PC-9 (cell line): ENCODE data around the gene R3HDM1. TPM values are rescaled to one million over a fixed set of nuclear protein-coding genes. Genes with fewer than 3 reads are reported as not detected.

ENCODE experiments used
- BruUV-seq: library from RNA; stranded (reverse); fragments of 400-500 nt; replicated peaks from 2 replicates; lab custom pipeline; 2021; lab: Mats Ljungman, UMichigan
- CTCF ChIA-PET: fragments of 300-600 bp; sonication (Branson Sonifier 250); formaldehyde crosslinking; loops from one replicate; lab custom pipeline; 2022; ENCODE audit warnings: antibody characterized with exemption; lab: Charles Lee
- POLR2A ChIA-PET: fragments of 300-600 bp; sonication (Branson Sonifier 250); formaldehyde crosslinking; loops from one replicate; lab custom pipeline; 2022; ENCODE audit warnings: antibody characterized with exemption; ENCODE audit not compliant: unreplicated experiment; lab: Charles Lee
- DNase-seq, 2 experiments: peaks; one replicate each; pipeline versions ENCODE4 v3.0.0 to v3.0.0-alpha.2; 2015 to 2022; ENCODE audit warnings: mixed read lengths in 1 of 2
- H2AFZ ChIP-seq: fragments of 200-600 bp; sonication (generic); 2 replicates; pipeline ENCODE4 v1.8.1; 2017; ENCODE audit warnings: antibody characterized with exemption
- H3F3A ChIP-seq: fragments of 200-600 bp; sonication (generic); 2 replicates; pipeline ENCODE4 v1.8.1; 2017; ENCODE audit warnings: antibody characterized with exemption, mild to moderate bottlenecking, low read depth; ENCODE audit not compliant: insufficient read depth
- H3K27ac ChIP-seq: fragments of 200-600 bp; sonication (generic); 2 replicates; pipeline ENCODE4 v1.6.1; 2016; ENCODE audit warnings: mixed run types
- H3K27me3 ChIP-seq: fragments of 200-600 bp; sonication (generic); 2 replicates; pipeline ENCODE4 v1.6.1; 2016; ENCODE audit warnings: low read depth, mixed run types; ENCODE audit not compliant: insufficient read depth
- H3K36me3 ChIP-seq: fragments of 200-600 bp; sonication (generic); 2 replicates; pipeline ENCODE4 v1.6.1; 2016; ENCODE audit warnings: low read depth, mixed run types
- H3K4me1 ChIP-seq: fragments of 200-600 bp; sonication (generic); replicated peaks from 2 replicates; pipeline ENCODE4 v1.6.1; 2016; ENCODE audit warnings: mixed run types; ENCODE audit not compliant: insufficient read depth
- H3K4me2 ChIP-seq: fragments of 200-600 bp; sonication (generic); 2 replicates; pipeline ENCODE4 v1.6.1; 2017; ENCODE audit warnings: mixed run types
- H3K4me3 ChIP-seq: fragments of 200-600 bp; sonication (generic); 2 replicates; pipeline ENCODE4 v1.6.1; 2016; ENCODE audit warnings: mixed run types
- H3K79me2 ChIP-seq: fragments of 200-600 bp; sonication (generic); 2 replicates; pipeline ENCODE4 v1.6.1; 2017; ENCODE audit warnings: low read depth, mixed run types
- H3K9me2 ChIP-seq: fragments of 200-600 bp; sonication (generic); 2 replicates; pipeline ENCODE4 v1.8.1; 2017; ENCODE audit warnings: mild to moderate bottlenecking; ENCODE audit not compliant: insufficient read depth
- H3K9me3 ChIP-seq: fragments of 200-600 bp; sonication (generic); 2 replicates; pipeline ENCODE4 v1.8.1; 2016; ENCODE audit warnings: low read depth; ENCODE audit not compliant: insufficient read depth
- H4K20me1 ChIP-seq: fragments of 200-600 bp; sonication (generic); 2 replicates; pipeline ENCODE4 v1.8.1; 2017; ENCODE audit not compliant: insufficient read depth
- EZH2 ChIP-seq: fragments of 200-600 bp; sonication (generic); IDR thresholded peaks from 2 replicates; pipeline ENCODE4 v1.8.0; 2017; ENCODE audit warnings: antibody characterized with exemption, low read depth
- intact Hi-C: fragments of 100-400 bp; cut with micrococcal nuclease; formaldehyde crosslinking; loops from one replicate; pipeline ENCODE4 v1.10.0; 2022; ENCODE audit not compliant: unreplicated experiment
- total RNA-seq: library from RNA; stranded (reverse); gene quantifications from 2 replicates; pipeline ENCODE4 v1.2.3, GENCODE V29; 2021
- TF ChIP-seq, protein P1 (sequence below): fragments of 200-600 bp; sonication (generic); conservative IDR thresholded peaks from 2 replicates; pipeline ENCODE4 v1.6.1; 2017; ENCODE audit warnings: mixed run types, antibody characterized with exemption, mild to moderate bottlenecking, moderate library complexity

The R3HDM1 gene
- total RNA-seq, 1 experiment from 2014 or later, result 36.7 TPM

DNA sequence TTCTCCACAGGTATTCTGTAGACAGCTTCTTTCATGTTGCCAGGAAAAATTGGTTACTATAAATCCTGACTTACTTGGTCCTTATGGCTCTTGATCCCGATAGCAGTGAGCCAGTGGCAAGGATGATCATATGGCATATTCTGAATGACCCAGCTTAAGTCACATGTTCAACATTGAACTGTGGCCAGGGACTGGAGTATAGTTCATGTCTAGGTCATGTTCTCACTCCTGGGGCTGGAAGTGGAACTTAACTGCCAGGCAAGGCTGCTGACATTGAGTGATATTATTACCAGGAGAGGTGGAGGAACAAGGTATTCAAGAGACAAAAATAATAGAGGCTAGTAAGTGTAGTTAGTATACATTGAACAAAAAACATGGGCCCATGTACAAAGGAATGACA lies 26.2 kb downstream of the R3HDM1 start:
- H3K79me2 ChIP-seq, result peaks cover 14% of the 10 kb centered on the region
- POLR2A ChIA-PET, result no interaction called here
- 0 out of 2 replicates have a peak, but pooled peaks cover 2% of the 10 kb centered on the region for H4K20me1 ChIP-seq
- no peak overlapping the region for H3K27ac ChIP-seq
- BruUV-seq, result no TSS peak
- no peak overlapping the region for H3K4me3 ChIP-seq
- no peaks in the 10 kb centered on the region for H3K9me2 ChIP-seq
- no peaks in the 10 kb centered on the region for H3K36me3 ChIP-seq
- TF ChIP-seq, protein P1, sequence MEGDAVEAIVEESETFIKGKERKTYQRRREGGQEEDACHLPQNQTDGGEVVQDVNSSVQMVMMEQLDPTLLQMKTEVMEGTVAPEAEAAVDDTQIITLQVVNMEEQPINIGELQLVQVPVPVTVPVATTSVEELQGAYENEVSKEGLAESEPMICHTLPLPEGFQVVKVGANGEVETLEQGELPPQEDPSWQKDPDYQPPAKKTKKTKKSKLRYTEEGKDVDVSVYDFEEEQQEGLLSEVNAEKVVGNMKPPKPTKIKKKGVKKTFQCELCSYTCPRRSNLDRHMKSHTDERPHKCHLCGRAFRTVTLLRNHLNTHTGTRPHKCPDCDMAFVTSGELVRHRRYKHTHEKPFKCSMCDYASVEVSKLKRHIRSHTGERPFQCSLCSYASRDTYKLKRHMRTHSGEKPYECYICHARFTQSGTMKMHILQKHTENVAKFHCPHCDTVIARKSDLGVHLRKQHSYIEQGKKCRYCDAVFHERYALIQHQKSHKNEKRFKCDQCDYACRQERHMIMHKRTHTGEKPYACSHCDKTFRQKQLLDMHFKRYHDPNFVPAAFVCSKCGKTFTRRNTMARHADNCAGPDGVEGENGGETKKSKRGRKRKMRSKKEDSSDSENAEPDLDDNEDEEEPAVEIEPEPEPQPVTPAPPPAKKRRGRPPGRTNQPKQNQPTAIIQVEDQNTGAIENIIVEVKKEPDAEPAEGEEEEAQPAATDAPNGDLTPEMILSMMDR, result no peak
- TF ChIP-seq EZH2, result no peak
- no peaks in the 10 kb centered on the region for H3K9me3 ChIP-seq
- CTCF ChIA-PET, result no interaction called here
- no peaks in the 10 kb centered on the region for H3K27me3 ChIP-seq
- no peak overlapping the region for H3K4me2 ChIP-seq
- intact Hi-C loops, result no loop called here
- H2AFZ ChIP-seq, result no peak overlapping the region
- H3K4me1 ChIP-seq, result no peaks in the 10 kb centered on the region
- DNase-seq, result no peak
- H3F3A ChIP-seq, result no peaks in the 10 kb centered on the region

DNA sequence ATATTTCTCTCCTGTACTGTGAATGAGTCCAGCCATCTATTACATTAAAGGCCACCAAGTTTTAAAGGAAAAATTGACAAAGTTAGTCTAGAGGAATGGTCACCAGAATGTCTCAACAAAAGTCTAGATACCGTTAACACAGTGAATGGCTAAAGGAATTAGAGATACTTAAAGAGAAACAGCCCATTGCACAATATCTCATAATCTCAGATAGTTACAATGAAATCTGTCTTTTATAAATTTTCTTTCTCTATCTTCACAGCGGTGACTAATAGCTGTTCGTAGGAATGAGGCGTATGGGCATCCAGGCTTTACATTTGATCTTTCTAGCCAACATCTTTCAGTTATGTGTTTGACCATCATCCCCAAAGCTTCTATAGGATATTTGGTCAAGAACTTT lies 30.6 kb downstream of the R3HDM1 start:
- H3K79me2 ChIP-seq, result no peaks in the 10 kb centered on the region
- DNase-seq, result no peak
- no TSS peak for BruUV-seq
- CTCF ChIA-PET, result no interaction called here
- H3K9me3 ChIP-seq, result no peaks in the 10 kb centered on the region
- no peak overlapping the region for H3K4me3 ChIP-seq
- TF ChIP-seq, protein P1, result no peak
- TF ChIP-seq EZH2, result no peak
- H3K4me1 ChIP-seq, result no peaks in the 10 kb centered on the region
- intact Hi-C loops, result no loop called here
- no peak overlapping the region for H2AFZ ChIP-seq
- no peaks in the 10 kb centered on the region for H3K36me3 ChIP-seq
- no peaks in the 10 kb centered on the region for H4K20me1 ChIP-seq
- H3K9me2 ChIP-seq, result no peaks in the 10 kb centered on the region
- H3K27me3 ChIP-seq, result no peaks in the 10 kb centered on the region
- H3F3A ChIP-seq, result no peaks in the 10 kb centered on the region
- H3K4me2 ChIP-seq, result no peak overlapping the region
- POLR2A ChIA-PET, result no interaction called here
- no peak overlapping the region for H3K27ac ChIP-seq

DNA sequence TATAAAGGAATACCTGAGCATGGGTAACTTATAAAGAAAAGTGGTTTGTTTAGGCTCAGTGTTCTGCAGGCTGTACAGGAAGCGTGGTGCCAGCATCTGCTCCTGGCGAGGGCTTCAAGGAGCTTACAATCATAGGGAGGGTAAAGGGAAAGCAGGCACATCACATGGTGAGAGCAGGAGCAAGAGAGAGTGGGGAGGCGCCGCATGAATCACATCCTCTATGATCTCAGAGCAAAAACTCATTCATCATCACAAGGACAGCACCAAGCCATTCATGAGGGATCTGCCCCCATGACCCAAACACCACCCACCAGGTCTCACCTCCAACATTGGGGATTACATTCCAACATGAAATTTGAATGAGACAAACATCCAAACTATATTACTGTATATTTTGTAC lies 32.5 kb downstream of the R3HDM1 start:
- Histone ChIP-seq H3F3A (no peaks in the 10 kb centered on the region), H3K4me2 (no peak overlapping the region), H3K4me1 (no peaks in the 10 kb centered on the region), H3K4me3 (no peak overlapping the region), H3K27me3 (no peaks in the 10 kb centered on the region), H3K79me2 (no peaks in the 10 kb centered on the region), H3K27ac (no peak overlapping the region), H4K20me1 (no peaks in the 10 kb centered on the region), H2AFZ (no peak overlapping the region), H3K9me3 (no peaks in the 10 kb centered on the region), H3K9me2 (no peaks in the 10 kb centered on the region), H3K36me3 (no peaks in the 10 kb centered on the region)
- DNase-seq, result no peak
- TF ChIP-seq EZH2, result no peak
- TF ChIP-seq, protein P1, result no peak
- BruUV-seq, result no TSS peak
- intact Hi-C loops, result loop anchor here (2.0 kb wide), 1 partner anchor 23 kb away; no protein-coding TSS in a partner anchor
- ChIA-PET POLR2A (no interaction called here), CTCF (no interaction called here)
